ENCODE measurements around the gene TYMS. TPM values are rescaled to one million over a fixed set of nuclear protein-coding genes. Genes with fewer than 3 reads are reported as not detected.

Gene TYMS
- polyA plus RNA-seq, 1 donor from 2014 or later, result 3.3 TPM

GRCh38 chr18:717003-717402, 59.5 kb downstream of the TYMS start:
- Histone ChIP-seq H3K9me2 (ENCODE audit: insufficient read depth, low read length) (no peaks in the 10 kb centered on the region), H3F3A (ENCODE audit: insufficient read depth, low read length, poor library complexity, severe bottlenecking) (no peaks in the 10 kb centered on the region), H3K4me2 (ENCODE audit: low read length) (no peak overlapping the region), H3K4me3 (ENCODE audit: low read length) (no peak overlapping the region), H2AFZ (ENCODE audit: low read depth, low read length) (no peak overlapping the region), H3K27me3 (ENCODE audit: insufficient read depth, low read depth, low read length) (no peaks in the 10 kb centered on the region), H3K9ac (ENCODE audit: low read length) (no peak overlapping the region), H4K20me1 (ENCODE audit: insufficient read depth) (no peaks in the 10 kb centered on the region), H3K27ac (ENCODE audit: low read length) (no peak overlapping the region), H3K9me3 (ENCODE audit: low read length) (peaks cover 7% of the 10 kb centered on the region), H3K79me2 (replicated peaks; ENCODE audit: insufficient read depth, low read length) (no peaks in the 10 kb centered on the region), H3K36me3 (ENCODE audit: insufficient read depth, low read length) (no peaks in the 10 kb centered on the region)
- TF ChIP-seq MXI1 (conservative IDR thresholded peaks at IDR 0.05; ENCODE audit: poor library complexity, severe bottlenecking) (no peak), TAF1 (IDR thresholded peaks at IDR 0.05; ENCODE audit: low read depth) (no peak), POLR2AphosphoS5 (IDR thresholded peaks at IDR 0.05) (no peak), SMC3 (conservative IDR thresholded peaks at IDR 0.05; ENCODE audit: poor library complexity) (no peak), EZH2 (IDR thresholded peaks at IDR 0.05; ENCODE audit: borderline replicate concordance, insufficient read depth, low read length, poor library complexity, severe bottlenecking) (no peak), RAD21 (conservative IDR thresholded peaks at IDR 0.05) (no peak), CTCF (IDR thresholded peaks at IDR 0.05; ENCODE audit: poor library complexity, severe bottlenecking) (no peak), REST (IDR thresholded peaks at IDR 0.05; ENCODE audit: borderline replicate concordance) (no peak), EP300 (conservative IDR thresholded peaks at IDR 0.05; ENCODE audit: poor library complexity, severe bottlenecking) (no peak)

Other genes starting within 250 kb of the TYMS start
- 0.42 and 0.76 TPM in 2 replicates for gene COLEC12, start 157.0 kb upstream of the TYMS start, polyA plus RNA-seq
- not detected in 2 replicates for gene CETN1, start 77.3 kb upstream of the TYMS start, polyA plus RNA-seq
- gene CLUL1, start 60.7 kb upstream of the TYMS start, polyA plus RNA-seq, result 2.2 and 2.5 TPM in 2 replicates
- 4.3 and 9.0 TPM in 2 replicates for gene ENOSF1, start 55.0 kb downstream of the TYMS start, polyA plus RNA-seq
- gene YES1, start 154.6 kb downstream of the TYMS start, polyA plus RNA-seq, result 7.4 and 12.0 TPM in 2 replicates
- gene ADCYAP1, start 247.2 kb downstream of the TYMS start, polyA plus RNA-seq, result 0.98 and 1.2 TPM in 2 replicates